Neural cell (in vitro differentiated cells): Measurements from ENCODE around the gene TSPOAP1.

Experiments
- EZH2 ChIP-seq: fragments of 200-600, 300-800 bp; shearing (Covaris generic), sonication (generic); IDR thresholded peaks from 2 replicates; pipeline ENCODE4 v1.6.1; 2014; ENCODE audit warnings: antibody characterized with exemption, low read length, borderline replicate concordance, mild to moderate bottlenecking; ENCODE audit not compliant: insufficient read depth, poor library complexity, severe bottlenecking
- MXI1 ChIP-seq: fragments of 450-650 bp; conservative IDR thresholded peaks from 2 replicates; pipeline ENCODE4 v1.6.1; 2014; ENCODE audit warnings: antibody characterized with exemption, mild to moderate bottlenecking; ENCODE audit not compliant: poor library complexity, severe bottlenecking
- POLR2AphosphoS5 ChIP-seq: IDR thresholded peaks from 2 replicates; pipeline ENCODE4 v1.6.1; 2012
- SMC3 ChIP-seq: fragments of 450-650 bp; conservative IDR thresholded peaks from 2 replicates; pipeline ENCODE4 v1.6.1; 2014; ENCODE audit warnings: antibody characterized with exemption, mild to moderate bottlenecking, moderate library complexity; ENCODE audit not compliant: poor library complexity
- TAF1 ChIP-seq: IDR thresholded peaks from 2 replicates; pipeline ENCODE4 v1.6.1; 2012; ENCODE audit warnings: low read depth
- TF ChIP-seq, protein P1 (sequence below): fragments of 450-650 bp; IDR thresholded peaks from 2 replicates; pipeline ENCODE4 v1.5.1; 2014; ENCODE audit warnings: antibody characterized with exemption, mild to moderate bottlenecking, moderate library complexity; ENCODE audit not compliant: poor library complexity, severe bottlenecking
- TF ChIP-seq, protein P2 (sequence below): IDR thresholded peaks from 2 replicates; pipeline ENCODE4 v1.6.1; 2012; ENCODE audit warnings: borderline replicate concordance

GRCh38 chr17:58306131-58306951 is 22.3 kb downstream of the TSPOAP1 start:
- TF ChIP-seq SMC3 (no peak), POLR2AphosphoS5 (no peak), MXI1 (no peak), EZH2 (no peak), TAF1 (no peak)
- TF ChIP-seq, protein P1, sequence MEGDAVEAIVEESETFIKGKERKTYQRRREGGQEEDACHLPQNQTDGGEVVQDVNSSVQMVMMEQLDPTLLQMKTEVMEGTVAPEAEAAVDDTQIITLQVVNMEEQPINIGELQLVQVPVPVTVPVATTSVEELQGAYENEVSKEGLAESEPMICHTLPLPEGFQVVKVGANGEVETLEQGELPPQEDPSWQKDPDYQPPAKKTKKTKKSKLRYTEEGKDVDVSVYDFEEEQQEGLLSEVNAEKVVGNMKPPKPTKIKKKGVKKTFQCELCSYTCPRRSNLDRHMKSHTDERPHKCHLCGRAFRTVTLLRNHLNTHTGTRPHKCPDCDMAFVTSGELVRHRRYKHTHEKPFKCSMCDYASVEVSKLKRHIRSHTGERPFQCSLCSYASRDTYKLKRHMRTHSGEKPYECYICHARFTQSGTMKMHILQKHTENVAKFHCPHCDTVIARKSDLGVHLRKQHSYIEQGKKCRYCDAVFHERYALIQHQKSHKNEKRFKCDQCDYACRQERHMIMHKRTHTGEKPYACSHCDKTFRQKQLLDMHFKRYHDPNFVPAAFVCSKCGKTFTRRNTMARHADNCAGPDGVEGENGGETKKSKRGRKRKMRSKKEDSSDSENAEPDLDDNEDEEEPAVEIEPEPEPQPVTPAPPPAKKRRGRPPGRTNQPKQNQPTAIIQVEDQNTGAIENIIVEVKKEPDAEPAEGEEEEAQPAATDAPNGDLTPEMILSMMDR, result no peak
- TF ChIP-seq, protein P2, sequence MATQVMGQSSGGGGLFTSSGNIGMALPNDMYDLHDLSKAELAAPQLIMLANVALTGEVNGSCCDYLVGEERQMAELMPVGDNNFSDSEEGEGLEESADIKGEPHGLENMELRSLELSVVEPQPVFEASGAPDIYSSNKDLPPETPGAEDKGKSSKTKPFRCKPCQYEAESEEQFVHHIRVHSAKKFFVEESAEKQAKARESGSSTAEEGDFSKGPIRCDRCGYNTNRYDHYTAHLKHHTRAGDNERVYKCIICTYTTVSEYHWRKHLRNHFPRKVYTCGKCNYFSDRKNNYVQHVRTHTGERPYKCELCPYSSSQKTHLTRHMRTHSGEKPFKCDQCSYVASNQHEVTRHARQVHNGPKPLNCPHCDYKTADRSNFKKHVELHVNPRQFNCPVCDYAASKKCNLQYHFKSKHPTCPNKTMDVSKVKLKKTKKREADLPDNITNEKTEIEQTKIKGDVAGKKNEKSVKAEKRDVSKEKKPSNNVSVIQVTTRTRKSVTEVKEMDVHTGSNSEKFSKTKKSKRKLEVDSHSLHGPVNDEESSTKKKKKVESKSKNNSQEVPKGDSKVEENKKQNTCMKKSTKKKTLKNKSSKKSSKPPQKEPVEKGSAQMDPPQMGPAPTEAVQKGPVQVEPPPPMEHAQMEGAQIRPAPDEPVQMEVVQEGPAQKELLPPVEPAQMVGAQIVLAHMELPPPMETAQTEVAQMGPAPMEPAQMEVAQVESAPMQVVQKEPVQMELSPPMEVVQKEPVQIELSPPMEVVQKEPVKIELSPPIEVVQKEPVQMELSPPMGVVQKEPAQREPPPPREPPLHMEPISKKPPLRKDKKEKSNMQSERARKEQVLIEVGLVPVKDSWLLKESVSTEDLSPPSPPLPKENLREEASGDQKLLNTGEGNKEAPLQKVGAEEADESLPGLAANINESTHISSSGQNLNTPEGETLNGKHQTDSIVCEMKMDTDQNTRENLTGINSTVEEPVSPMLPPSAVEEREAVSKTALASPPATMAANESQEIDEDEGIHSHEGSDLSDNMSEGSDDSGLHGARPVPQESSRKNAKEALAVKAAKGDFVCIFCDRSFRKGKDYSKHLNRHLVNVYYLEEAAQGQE, result no peak
